ENCODE data around the gene ABHD14A. TPM values are rescaled to one million over a fixed set of nuclear protein-coding genes. Genes with fewer than 3 reads are reported as not detected.

ABHD14A gene
- total RNA-seq, 6 experiments from 2014 or later = 8.3 to 22.2 (median 15.1) TPM

DNA sequence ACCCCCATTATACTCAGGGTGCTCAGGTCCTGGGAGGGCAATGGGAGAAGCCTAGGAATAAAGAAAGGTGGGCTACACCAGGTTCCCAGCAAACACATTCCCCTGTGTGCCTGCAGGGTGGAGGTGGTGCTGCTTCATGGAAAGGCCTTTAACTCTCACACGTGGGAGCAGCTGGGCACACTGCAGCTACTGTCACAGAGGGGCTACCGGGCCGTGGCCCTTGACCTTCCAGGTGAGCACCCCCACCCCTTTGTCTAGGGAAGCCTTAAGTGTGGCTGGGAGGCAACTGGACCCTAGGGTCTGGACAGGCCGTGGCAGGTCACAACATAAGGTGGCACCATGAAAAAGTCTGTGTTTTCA is 3.3 kb downstream of the ABHD14A start:
- Histone ChIP-seq H3K9me3 (no peaks in the 10 kb centered on the region), H3K27me3 (no peaks in the 10 kb centered on the region), H3K4me3 (no peak overlapping the region), H3K4me1 (peaks cover 0 to 25% (median 8%) of the 10 kb centered on the region in 4 donors), H3K36me3 (no peaks in the 10 kb centered on the region), H3K27ac (no peak overlapping the region)
- TF ChIP-seq POLR2A (IDR thresholded peaks at IDR 0.05) (no peak), CTCF (IDR thresholded peaks at IDR 0.05) (no peak)
- ATAC-seq = no peak
- no peak for DNase-seq
- intact Hi-C loops (cut with DNase I) = no loop called here
- no CpG with 5 or more reads among the region's 4 CpGs for WGBS (ENCODE audit: insufficient coverage, low coverage, low lambda C conversion rate, missing lambda C conversion rate)

DNA sequence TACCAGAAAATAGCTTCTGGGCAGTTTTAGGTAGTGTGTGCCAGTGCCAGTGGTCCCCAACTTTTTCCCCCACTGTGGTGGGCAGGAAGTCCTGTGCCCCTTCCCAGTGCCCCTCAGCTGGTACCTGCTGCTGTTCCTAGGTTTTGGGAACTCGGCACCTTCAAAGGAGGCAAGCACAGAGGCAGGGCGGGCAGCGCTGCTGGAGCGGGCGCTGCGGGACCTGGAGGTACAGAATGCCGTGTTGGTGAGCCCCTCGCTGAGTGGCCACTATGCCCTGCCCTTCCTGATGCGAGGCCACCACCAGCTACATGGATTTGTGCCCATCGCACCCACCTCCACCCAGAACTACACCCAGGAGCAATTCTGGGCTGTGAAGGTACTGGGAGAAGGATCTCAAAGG is 5.4 kb downstream of the ABHD14A start:
- Histone ChIP-seq H3K36me3 (no peaks in the 10 kb centered on the region), H3K27ac (no peak overlapping the region), H3K4me3 (no peak overlapping the region), H3K27me3 (no peaks in the 10 kb centered on the region), H3K9me3 (no peaks in the 10 kb centered on the region), H3K4me1 (peaks cover 0 to 38% (median 7%) of the 10 kb centered on the region in 4 donors)
- no peak for TF ChIP-seq POLR2A (IDR thresholded peaks at IDR 0.05)
- no peak for TF ChIP-seq CTCF (IDR thresholded peaks at IDR 0.05)
- intact Hi-C loops (cut with DNase I) = no loop called here
- no peak for DNase-seq
- WGBS (ENCODE audit: insufficient coverage, low coverage, low lambda C conversion rate, missing lambda C conversion rate) = 95% methylated on average over 7 of the region's 10 CpGs
- no peak for ATAC-seq

GRCh38 chr3:51982352-51982837 is 7.5 kb downstream of the ABHD14A start:
- 2% methylated on average over 4 of the region's 4 CpGs for WGBS (ENCODE audit: insufficient coverage, low coverage, low lambda C conversion rate, missing lambda C conversion rate)
- ATAC-seq (peak; percentile 66 to 75 (median 70)), DNase-seq (peak; percentile 80 to 91 (median 89))
- no peaks in the 10 kb centered on the region for H3K27me3 ChIP-seq
- H3K36me3 ChIP-seq = peaks cover 0 to 2% (median 0%) of the 10 kb centered on the region in 4 donors
- peak overlapping the region; percentile 55 to 80 (median 64) for H3K4me3 ChIP-seq
- TF ChIP-seq POLR2A (IDR thresholded peaks at IDR 0.05) (no peak), CTCF (IDR thresholded peaks at IDR 0.05) (peak; percentile 58 to 87 (median 62))
- no peaks in the 10 kb centered on the region for H3K9me3 ChIP-seq
- peak overlapping the region; percentile 74 to 91 (median 83) for H3K27ac ChIP-seq
- intact Hi-C loops (cut with DNase I) = no loop called here
- peaks cover 0 to 33% (median 7%) of the 10 kb centered on the region in 4 donors for H3K4me1 ChIP-seq

DNA sequence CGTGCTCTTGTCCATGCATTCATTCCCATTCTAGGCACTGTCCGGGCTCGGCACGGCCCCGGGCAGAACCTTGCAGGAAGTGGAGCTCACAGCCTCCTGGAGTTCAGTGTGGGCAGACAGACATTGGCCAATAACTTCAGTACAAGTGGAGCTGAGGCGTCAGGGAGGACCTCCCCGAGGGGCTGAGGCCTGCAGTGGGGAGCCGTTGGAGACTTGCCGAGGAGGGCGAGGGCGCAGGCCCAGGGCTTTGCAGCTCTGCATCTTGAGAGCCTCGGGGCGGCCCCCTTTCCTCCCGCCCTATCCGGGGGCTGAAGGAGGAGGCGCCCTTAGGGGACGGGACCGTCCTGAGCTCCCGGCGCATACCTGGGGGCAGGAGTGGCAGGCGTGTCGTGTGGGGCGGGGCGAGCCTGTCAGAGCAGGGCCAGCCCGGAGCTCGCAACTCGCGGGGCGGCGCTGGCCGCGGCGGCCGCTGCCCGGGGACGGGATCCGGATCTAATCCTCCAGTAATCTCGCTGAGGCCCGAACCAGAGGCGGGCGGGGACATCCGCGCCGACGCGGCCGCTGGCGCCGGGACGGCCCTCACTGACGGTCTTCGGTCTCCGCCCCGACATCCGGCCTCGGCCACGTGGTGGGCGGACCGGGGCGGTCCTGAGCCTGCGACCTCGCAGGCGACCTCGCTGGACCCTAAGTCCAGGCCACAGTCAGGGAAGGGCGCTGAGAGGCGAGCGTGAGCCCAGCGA is 8.1 kb downstream of the ABHD14A start, which contains the start of gene ACY1:
Gene ACY1 (plus strand): TSS at position 698 of the 740 bp plus-strand sequence. CDS start 530 bp downstream, outside the sequence.
- peaks cover 0 to 3% (median 0%) of the 10 kb centered on the region in 4 donors for H3K36me3 ChIP-seq
- no peaks in the 10 kb centered on the region for H3K27me3 ChIP-seq
- DNase-seq = peak; percentile 94 to 97 (median 97)
- no peaks in the 10 kb centered on the region for H3K9me3 ChIP-seq
- H3K4me3 ChIP-seq = peak within 1 kb of the TSS; percentile 55 to 80 (median 64)
- WGBS (ENCODE audit: insufficient coverage, low coverage, low lambda C conversion rate, missing lambda C conversion rate) = 0% methylated on average over 14 of the region's 68 CpGs
- intact Hi-C loops (cut with DNase I) = no loop called here
- TF ChIP-seq POLR2A (IDR thresholded peaks at IDR 0.05) = peak; percentile 95
- TF ChIP-seq CTCF (IDR thresholded peaks at IDR 0.05) = peak in 1 of 4 donors; percentile 3
- ATAC-seq = peak; percentile 80 to 90 (median 84)
- H3K4me1 ChIP-seq = peaks cover 0 to 28% (median 7%) of the 10 kb centered on the region in 4 donors
- peak within 1 kb of the TSS; percentile 74 to 91 (median 83) for H3K27ac ChIP-seq
